Endothelial cell of coronary artery (primary cell): ENCODE measurements around the gene UBA52. TPM values are rescaled to one million over a fixed set of nuclear protein-coding genes. Genes with fewer than 3 reads are reported as not detected.

ENCODE experiments used
- total RNA-seq: library from RNA; depleted of rRNA; stranded (reverse); fragments of >200 nt; gene quantifications from 2 replicates; pipeline ENCODE4 v1.2.3, GENCODE V29; 2014

Gene UBA52
- total RNA-seq: 879 and 894 TPM in 2 replicates

GRCh38 chr19:18571564-18572344 lies at the start of gene UBA52:
Gene UBA52 (plus strand): TSS chr19:18571857. CDS start chr19:18573301, 1,444 bp downstream.

GRCh38 chr19:18542941-18543813 lies 28.5 kb upstream of the UBA52 start, which contains the start of gene FKBP8:
Gene FKBP8 (minus strand): TSS chr19:18543573. CDS start chr19:18541970, 1,603 bp downstream.

GRCh38 chr19:18557411-18558201 lies 14.1 kb upstream of the UBA52 start, which contains the start of gene KXD1:
Gene KXD1 (plus strand): TSS chr19:18557870. CDS start chr19:18562057, 4,187 bp downstream.

GRCh38 chr19:18588611-18589379 lies 17.1 kb downstream of the UBA52 start, which contains the start of gene REX1BD:
Gene REX1BD (plus strand): TSS chr19:18588798. CDS start chr19:18588802, 4 bp downstream.

GRCh38 chr19:18606281-18607225 lies 34.9 kb downstream of the UBA52 start, which contains the start of gene CRLF1:
Gene CRLF1 (minus strand): TSS chr19:18606799. CDS start chr19:18606656, 143 bp downstream.

GRCh38 chr19:18612772-18613588 lies 41.3 kb downstream of the UBA52 start, which contains the start of gene TMEM59L:
Gene TMEM59L (plus strand): TSS chr19:18612870. CDS start chr19:18612959, 89 bp downstream.

Other genes starting within 250 kb of the UBA52 start
- 135 and 140 TPM in 2 replicates for gene LSM4, start 248.8 kb upstream of the UBA52 start, total RNA-seq
- gene PGPEP1, start 231.3 kb upstream of the UBA52 start, total RNA-seq: 21.8 and 25.7 TPM in 2 replicates
- gene GDF15, start 185.7 kb upstream of the UBA52 start, total RNA-seq: 84.6 and 103 TPM in 2 replicates
- not detected in 2 replicates for gene LRRC25, start 174.2 kb upstream of the UBA52 start, total RNA-seq
- gene SSBP4, start 152.5 kb upstream of the UBA52 start, total RNA-seq: 50.0 and 52.1 TPM in 2 replicates
- gene ISYNA1, start 133.7 kb upstream of the UBA52 start, total RNA-seq: 25.2 and 42.6 TPM in 2 replicates
- gene ELL, start 49.8 kb upstream of the UBA52 start, total RNA-seq: 13.8 and 13.9 TPM in 2 replicates
- 142 and 176 TPM in 2 replicates for gene FKBP8, start 28.3 kb upstream of the UBA52 start, total RNA-seq
- 52.0 and 55.0 TPM in 2 replicates for gene KXD1, start 14.0 kb upstream of the UBA52 start, total RNA-seq
- gene REX1BD, start 16.9 kb downstream of the UBA52 start, total RNA-seq: 55.6 and 71.6 TPM in 2 replicates
- gene CRLF1, start 34.9 kb downstream of the UBA52 start, total RNA-seq: 0.09 and 1.1 TPM in 2 replicates
- 0.19 and 0.27 TPM in 2 replicates for gene TMEM59L, start 41.0 kb downstream of the UBA52 start, total RNA-seq
- gene KLHL26, start 65.2 kb downstream of the UBA52 start, total RNA-seq: 2.6 and 6.9 TPM in 2 replicates
- gene CRTC1, start 111.8 kb downstream of the UBA52 start, total RNA-seq: 0.90 and 1.2 TPM in 2 replicates
- not detected in 2 replicates for gene COMP, start 219.4 kb downstream of the UBA52 start, total RNA-seq